Measurements from ENCODE around the gene DLGAP4.

DLGAP4 gene

GRCh38 chr20:36311141-36311853, 5.2 kb downstream of the DLGAP4 start:
- Mint-ChIP-seq H3K4me1 (ENCODE audit: low read depth) (no peaks in the 10 kb centered on the region), H3K4me3 (no peak overlapping the region), H3K27me3 (peaks cover 33% of the 10 kb centered on the region), H3K9me3 (no peaks in the 10 kb centered on the region), H3K36me3 (ENCODE audit: low read depth) (no peaks in the 10 kb centered on the region), H3K27ac (no peak overlapping the region)

GRCh38 chr20:36311854-36312723, 6.0 kb downstream of the DLGAP4 start:
- Mint-ChIP-seq H3K4me3 (no peak overlapping the region), H3K4me1 (ENCODE audit: low read depth) (no peaks in the 10 kb centered on the region), H3K27ac (no peak overlapping the region), H3K27me3 (peaks cover 33% of the 10 kb centered on the region), H3K9me3 (no peaks in the 10 kb centered on the region), H3K36me3 (ENCODE audit: low read depth) (no peaks in the 10 kb centered on the region)

- no peaks in the 10 kb centered on the region for H3K9me3 Mint-ChIP-seq
- H3K27ac Mint-ChIP-seq = no peak overlapping the region
- H3K36me3 Mint-ChIP-seq (ENCODE audit: low read depth) = no peaks in the 10 kb centered on the region
- H3K4me1 Mint-ChIP-seq (ENCODE audit: low read depth) = no peaks in the 10 kb centered on the region
- no peak overlapping the region for H3K4me3 Mint-ChIP-seq
- peaks cover 33% of the 10 kb centered on the region for H3K27me3 Mint-ChIP-seq
Measured at GRCh38 chr20:36312724-36313441, 6.7 kb downstream of the DLGAP4 start.

- H3K27ac Mint-ChIP-seq = no peak overlapping the region
- peaks cover 29% of the 10 kb centered on the region for H3K27me3 Mint-ChIP-seq
- H3K9me3 Mint-ChIP-seq = no peaks in the 10 kb centered on the region
- H3K36me3 Mint-ChIP-seq (ENCODE audit: low read depth) = no peaks in the 10 kb centered on the region
- H3K4me3 Mint-ChIP-seq = no peak overlapping the region
- no peaks in the 10 kb centered on the region for H3K4me1 Mint-ChIP-seq (ENCODE audit: low read depth)
Measured at GRCh38 chr20:36313476-36313875, 7.3 kb downstream of the DLGAP4 start.

- no peaks in the 10 kb centered on the region for H3K9me3 Mint-ChIP-seq
- H3K4me3 Mint-ChIP-seq = no peak overlapping the region
- no peak overlapping the region for H3K27ac Mint-ChIP-seq
- H3K36me3 Mint-ChIP-seq (ENCODE audit: low read depth) = no peaks in the 10 kb centered on the region
- H3K27me3 Mint-ChIP-seq = peaks cover 25% of the 10 kb centered on the region
- no peaks in the 10 kb centered on the region for H3K4me1 Mint-ChIP-seq (ENCODE audit: low read depth)
Measured at GRCh38 chr20:36313926-36314325, 7.8 kb downstream of the DLGAP4 start.

- Mint-ChIP-seq H3K36me3 (ENCODE audit: low read depth) (no peaks in the 10 kb centered on the region), H3K27ac (peak overlapping the region; percentile 62), H3K4me3 (no peak overlapping the region), H3K9me3 (no peaks in the 10 kb centered on the region), H3K27me3 (peaks cover 14% of the 10 kb centered on the region), H3K4me1 (ENCODE audit: low read depth) (no peaks in the 10 kb centered on the region)
Measured at GRCh38 chr20:36314734-36315544, 8.8 kb downstream of the DLGAP4 start.

- Mint-ChIP-seq H3K27ac (no peak overlapping the region), H3K27me3 (peaks cover 13% of the 10 kb centered on the region), H3K4me1 (ENCODE audit: low read depth) (no peaks in the 10 kb centered on the region), H3K36me3 (ENCODE audit: low read depth) (no peaks in the 10 kb centered on the region), H3K9me3 (no peaks in the 10 kb centered on the region), H3K4me3 (no peak overlapping the region)
Measured at GRCh38 chr20:36315545-36316351, 9.6 kb downstream of the DLGAP4 start.

GRCh38 chr20:36317675-36318074, 11.5 kb downstream of the DLGAP4 start:
- Mint-ChIP-seq H3K4me1 (ENCODE audit: low read depth) (no peaks in the 10 kb centered on the region), H3K4me3 (no peak overlapping the region), H3K27me3 (peaks cover 7% of the 10 kb centered on the region), H3K9me3 (no peaks in the 10 kb centered on the region), H3K27ac (no peak overlapping the region), H3K36me3 (ENCODE audit: low read depth) (no peaks in the 10 kb centered on the region)

GRCh38 chr20:36318166-36318565, 12.0 kb downstream of the DLGAP4 start:
- H3K9me3 Mint-ChIP-seq = no peaks in the 10 kb centered on the region
- H3K36me3 Mint-ChIP-seq (ENCODE audit: low read depth) = no peaks in the 10 kb centered on the region
- H3K27me3 Mint-ChIP-seq = peaks cover 7% of the 10 kb centered on the region
- no peak overlapping the region for H3K27ac Mint-ChIP-seq
- H3K4me3 Mint-ChIP-seq = no peak overlapping the region
- no peaks in the 10 kb centered on the region for H3K4me1 Mint-ChIP-seq (ENCODE audit: low read depth)

GRCh38 chr20:36319356-36320260, 13.5 kb downstream of the DLGAP4 start:
- no peaks in the 10 kb centered on the region for H3K4me1 Mint-ChIP-seq (ENCODE audit: low read depth)
- H3K27me3 Mint-ChIP-seq = peaks cover 10% of the 10 kb centered on the region
- H3K36me3 Mint-ChIP-seq (ENCODE audit: low read depth) = no peaks in the 10 kb centered on the region
- no peak overlapping the region for H3K4me3 Mint-ChIP-seq
- no peak overlapping the region for H3K27ac Mint-ChIP-seq
- no peaks in the 10 kb centered on the region for H3K9me3 Mint-ChIP-seq

- Mint-ChIP-seq H3K27ac (no peak overlapping the region), H3K4me1 (ENCODE audit: low read depth) (no peaks in the 10 kb centered on the region), H3K4me3 (no peak overlapping the region), H3K36me3 (ENCODE audit: low read depth) (no peaks in the 10 kb centered on the region), H3K27me3 (peaks cover 18% of the 10 kb centered on the region), H3K9me3 (no peaks in the 10 kb centered on the region)
Measured at GRCh38 chr20:36320261-36320897, 14.2 kb downstream of the DLGAP4 start.

- Mint-ChIP-seq H3K27me3 (peaks cover 19% of the 10 kb centered on the region), H3K4me1 (ENCODE audit: low read depth) (no peaks in the 10 kb centered on the region), H3K36me3 (ENCODE audit: low read depth) (no peaks in the 10 kb centered on the region), H3K4me3 (no peak overlapping the region), H3K27ac (no peak overlapping the region), H3K9me3 (peaks cover 2% of the 10 kb centered on the region)
Measured at GRCh38 chr20:36320898-36321695, 15.0 kb downstream of the DLGAP4 start.

Data from stimulated activated naive CD8-positive, alpha-beta T cell treated with anti-CD3 and anti-CD28 coated beads, Interleukin-15, Interleukin-2, amounts not matched to agents 100 ng/mL and 50 ng/mL, for 24 hours (primary cell).